HepG2 (cell line): ENCODE measurements around the gene CCDC197. TPM values are rescaled to one million over a fixed set of nuclear protein-coding genes. Genes with fewer than 3 reads are reported as not detected.

ENCODE experiments used
- ATF2 ChIP-seq: sonication (generic); formaldehyde crosslinking; IDR thresholded peaks from 2 replicates; pipeline ENCODE4 v1.4.0; 2020; ENCODE audit warnings: missing genetic modification reagents
- HMGXB3 ChIP-seq: sonication (generic); formaldehyde crosslinking; IDR thresholded peaks from 2 replicates; pipeline ENCODE4 v1.4.0; 2020; ENCODE audit warnings: missing genetic modification reagents, borderline replicate concordance
- KDM2A ChIP-seq: sonication (generic); formaldehyde crosslinking; IDR thresholded peaks from 2 replicates; pipeline ENCODE4 v1.4.0; 2020; ENCODE audit warnings: low read depth, missing genetic modification reagents, borderline replicate concordance
- MTF2 ChIP-seq: sonication (generic); formaldehyde crosslinking; IDR thresholded peaks from 2 replicates; pipeline ENCODE4 v1.5.0; 2020; ENCODE audit warnings: missing genetic modification reagents, borderline replicate concordance
- MXD4 ChIP-seq: IDR thresholded peaks from 2 replicates; pipeline ENCODE4 v1.6.1; 2016; ENCODE audit warnings: mild to moderate bottlenecking, missing biosample characterization, missing genetic modification reagents
- NR2F6 ChIP-seq, 2 experiments: IDR thresholded peaks; 2 replicates each; pipeline ENCODE4 v1.6.1; 2016; ENCODE audit warnings: antibody characterized with exemption in 1 of 2, mild to moderate bottlenecking in 1 of 2
- REST ChIP-seq, 2 experiments: IDR thresholded peaks; 2 replicates each; pipeline ENCODE4 v1.6.1; 2011 to 2012; ENCODE audit warnings: low read length in 2 of 2, borderline replicate concordance in 1 of 2, low read depth in 1 of 2, mild to moderate bottlenecking in 1 of 2, moderate library complexity in 1 of 2
- ZBTB33 ChIP-seq: sonication (generic); formaldehyde crosslinking; IDR thresholded peaks from 2 replicates; pipeline ENCODE4 v1.4.0; 2020; ENCODE audit warnings: missing genetic modification reagents
- ZNF12 ChIP-seq: sonication (generic); formaldehyde crosslinking; IDR thresholded peaks from 2 replicates; pipeline ENCODE4 v1.5.0; 2020; ENCODE audit warnings: missing genetic modification reagents
- ZNF3 ChIP-seq: IDR thresholded peaks from 2 replicates; pipeline ENCODE4 v1.7.0; 2017; ENCODE audit warnings: inconsistent platforms
- ZNF574 ChIP-seq: sonication (generic); formaldehyde crosslinking; IDR thresholded peaks from 2 replicates; pipeline ENCODE4 v1.4.0; 2020; ENCODE audit warnings: missing genetic modification reagents
- ZNF629 ChIP-seq: sonication (generic); formaldehyde crosslinking; conservative IDR thresholded peaks from 2 replicates; pipeline ENCODE4 v1.5.0; 2020; ENCODE audit warnings: missing genetic modification reagents
- polyA plus RNA-seq, 8 experiments: library from polyadenylated mRNA; depleted of rRNA in 3 of 8; stranded (reverse) in 7 of 8; unstranded in 1 of 8; fragments of >200 nt; fragmentation: Illumina TruSeq in 4 of 8; extraction: Trizol in 4 of 8; gene quantifications; 2 replicates each; pipeline versions ENCODE4 v1.2.1 to v1.2.3, GENCODE V29; 2011 to 2016; ENCODE audit warnings: low read depth in 4 of 8, missing spikeins in 1 of 8, mixed read lengths in 1 of 8; ENCODE audit not compliant: insufficient read depth in 1 of 8
- total RNA-seq, 5 experiments: library from RNA; depleted of rRNA; stranded (reverse); fragments of >200 nt; fragmentation: Illumina TruSeq; extraction: Trizol; gene quantifications; 2 replicates each; pipeline ENCODE4 v1.2.3, GENCODE V29; 2016; ENCODE audit warnings: low read depth in 1 of 5

CCDC197 gene
- total and polyA plus RNA-seq, 2 of the 13 experiments (the other 11 are each of a cell fraction or from before 2014, with no cell fraction given) = 0.11 to 0.13 TPM

- TF ChIP-seq HMGXB3 = 0 out of 2 replicates have a peak, but pooled peaks have one; percentile 26
- TF ChIP-seq ZNF12 (CRISPR knock-in tag) = no peak
- peak; percentile 80 for TF ChIP-seq KDM2A (CRISPR knock-in tag)
- TF ChIP-seq MXD4 (CRISPR knock-in tag) = no peak
- TF ChIP-seq ZBTB33 (CRISPR knock-in tag) = 0 out of 2 replicates have a peak, but pooled peaks have one; percentile 31
- TF ChIP-seq NR2F6 (IDR thresholded peaks at IDR 0.05) = no peak
- TF ChIP-seq NR2F6 (CRISPR knock-in tag; IDR thresholded peaks at IDR 0.05) = 0 out of 2 replicates have a peak, but pooled peaks have one; percentile 15
- TF ChIP-seq ZNF3 = 0 out of 2 replicates have a peak, but pooled peaks have one; percentile 33
- TF ChIP-seq ATF2 (CRISPR knock-in tag) = peak; percentile 43; the same call in 1 of the 2 replicates
- TF ChIP-seq ZNF629 (CRISPR knock-in tag) = peak; percentile 60
- TF ChIP-seq ZNF574 (CRISPR knock-in tag) = peak; percentile 45; the same call in 1 of the 2 replicates
- no peak for TF ChIP-seq REST (IDR thresholded peaks at IDR 0.05; ENCODE audit: borderline replicate concordance in 1 of 2, low read depth in 1 of 2, low read length in 2 of 2)
- no peak for TF ChIP-seq MTF2 (CRISPR knock-in tag)
These were observed 4.6 kb downstream of the CCDC197 start (continued) for GRCh38 chr14:94001501-94002396.
